Measurements from ENCODE around the gene USP9Y. TPM values are rescaled to one million over a fixed set of nuclear protein-coding genes. Genes with fewer than 3 reads are reported as not detected.

USP9Y gene
- total and polyA plus RNA-seq, 12 donors, result 9.3 to 41.2 (median 32.1) TPM; not detected in 3

DNA sequence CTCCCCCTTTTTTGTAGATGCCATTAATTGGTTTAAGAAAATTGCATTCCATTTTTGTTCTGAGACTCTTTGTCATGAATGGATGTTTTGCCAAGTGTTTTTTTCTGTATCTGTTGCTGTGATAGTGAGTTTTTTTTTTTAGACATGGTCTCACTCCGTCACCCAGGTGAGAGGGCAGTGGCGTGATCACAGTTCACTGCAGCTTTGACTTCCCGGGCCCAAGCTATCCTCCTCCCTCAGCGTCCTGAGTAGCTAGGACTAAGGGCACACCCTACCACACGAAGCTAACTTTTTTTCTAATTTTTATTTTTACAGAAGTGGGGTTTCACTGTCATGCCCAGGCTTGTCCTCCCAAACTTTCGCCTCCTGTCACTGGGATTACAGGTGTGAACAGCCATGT, 51.8 kb downstream of the USP9Y start:
- TF ChIP-seq CTCF (IDR thresholded peaks at IDR 0.05), result no peak
- ATAC-seq (no peak), DNase-seq (no peak)
- WGBS, 2 donors, result 89 to 93% methylated on average over 6 of the region's 6 CpGs
- no peak overlapping the region for H3K27ac ChIP-seq
- intact Hi-C loops (cut with DNase I), result no loop called here
- no peak overlapping the region for H3K4me3 ChIP-seq
- H3K9me3 ChIP-seq, result no peaks in the 10 kb centered on the region
- H3K27me3 ChIP-seq, result no peaks in the 10 kb centered on the region
- H3K36me3 ChIP-seq, result peaks cover 0 to 22% (median 0%) of the 10 kb centered on the region in 9 donors
- H3K4me1 ChIP-seq, result no peaks in the 10 kb centered on the region

DNA sequence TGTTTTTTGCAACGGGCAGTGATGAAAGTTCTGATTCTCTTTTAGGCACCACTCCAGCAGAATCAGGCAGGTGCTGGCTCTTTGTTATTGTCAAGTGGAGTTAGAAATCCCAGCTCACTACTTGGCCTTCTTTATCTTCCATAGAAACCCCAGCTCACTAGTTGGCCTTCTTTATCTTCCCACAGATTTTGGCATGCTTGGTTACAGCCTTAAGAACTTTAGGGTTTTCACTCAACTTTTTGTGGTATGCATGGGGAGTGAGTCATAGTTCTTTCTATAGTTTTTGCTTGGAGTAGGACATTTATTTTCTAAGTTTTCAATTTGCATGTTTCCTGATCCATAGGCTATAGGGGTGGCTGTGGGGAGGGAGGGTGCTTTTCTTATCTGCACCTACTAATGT, 55.0 kb downstream of the USP9Y start:
- no peak for TF ChIP-seq CTCF (IDR thresholded peaks at IDR 0.05)
- Histone ChIP-seq H3K9me3 (no peaks in the 10 kb centered on the region), H3K36me3 (peaks cover 0 to 54% (median 0%) of the 10 kb centered on the region in 9 donors), H3K4me1 (no peaks in the 10 kb centered on the region), H3K27me3 (no peaks in the 10 kb centered on the region), H3K27ac (no peak overlapping the region), H3K4me3 (no peak overlapping the region)
- 41 to 44% methylated on average over 1 of the region's 1 CpG for WGBS, 2 donors
- DNase-seq (no peak), ATAC-seq (no peak)
- intact Hi-C loops (cut with DNase I), result no loop called here

- H3K27ac ChIP-seq, result no peak overlapping the region
- H3K36me3 ChIP-seq, result peaks cover 0 to 48% (median 0%) of the 10 kb centered on the region in 9 donors
- intact Hi-C loops (cut with DNase I), result no loop called here
- no peaks in the 10 kb centered on the region for H3K27me3 ChIP-seq
- no peaks in the 10 kb centered on the region for H3K9me3 ChIP-seq
- DNase-seq, result no peak
- H3K4me3 ChIP-seq, result no peak overlapping the region
- 89 to 95% methylated on average over 4 of the region's 4 CpGs for whole genome bisulfite sequencing, 2 donors
- no peak for ATAC-seq
- H3K4me1 ChIP-seq, result no peaks in the 10 kb centered on the region
- no peak for TF ChIP-seq CTCF (IDR thresholded peaks at IDR 0.05)
Measured at GRCh38 chrY:12765976-12766375, 64.9 kb downstream of the USP9Y start.

- intact Hi-C loops (cut with DNase I), result no loop called here
- ATAC-seq, result no peak
- Histone ChIP-seq H3K4me1 (no peaks in the 10 kb centered on the region), H3K27ac (no peak overlapping the region), H3K4me3 (no peak overlapping the region), H3K27me3 (no peaks in the 10 kb centered on the region), H3K36me3 (peaks cover 0 to 94% (median 0%) of the 10 kb centered on the region in 9 donors), H3K9me3 (no peaks in the 10 kb centered on the region)
- WGBS, 2 donors, result 97 to 100% methylated on average over 3 of the region's 3 CpGs
- DNase-seq, result no peak
- no peak for TF ChIP-seq CTCF (IDR thresholded peaks at IDR 0.05)
Measured at GRCh38 chrY:12784521-12784920, 83.5 kb downstream of the USP9Y start.

Measured in heart right ventricle (tissue), 16 donors.